Measurements from ENCODE around the gene CBLN1. TPM values are rescaled to one million over a fixed set of nuclear protein-coding genes. Genes with fewer than 3 reads are reported as not detected.

Gene CBLN1
- total and polyA plus RNA-seq, 2 experiments from 2014 or later = 1.2 to 6.4 TPM

DNA sequence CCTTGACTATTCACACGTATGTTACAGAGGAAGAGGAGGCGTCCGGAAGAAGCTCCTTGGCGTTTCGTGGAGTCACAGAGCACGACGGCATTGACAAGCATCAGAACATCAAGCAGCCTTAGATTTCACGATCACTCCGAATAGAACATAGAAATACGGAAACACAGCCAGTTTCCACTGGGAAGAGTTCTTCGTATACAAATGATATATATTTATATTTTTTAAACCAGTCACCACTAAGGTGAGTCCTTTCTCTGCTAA lies 3.1 kb downstream of the CBLN1 start:
- no peaks in the 10 kb centered on the region for H3K36me3 ChIP-seq (ENCODE audit: insufficient read depth)
- peaks cover 92% of the 10 kb centered on the region for H3K27me3 Mint-ChIP-seq (ENCODE audit: insufficient read depth, low read depth, poor library complexity)
- H4K20me1 ChIP-seq (replicated peaks; ENCODE audit: insufficient read depth) = peaks cover 12% of the 10 kb centered on the region

More for the DNA sequence above, 3.1 kb downstream of the CBLN1 start:
- Histone ChIP-seq H3K4me3 (peak overlapping the region; percentile 70), H3K79me2 (replicated peaks; ENCODE audit: insufficient read depth) (no peaks in the 10 kb centered on the region), H3K27ac (ENCODE audit: low read depth) (no peak overlapping the region), H3K27me3 (ENCODE audit: insufficient read depth) (peaks cover 88% of the 10 kb centered on the region), H3F3A (replicated peaks; ENCODE audit: low read depth) (0 out of 2 replicates have a peak, but pooled peaks cover 7% of the 10 kb centered on the region), H3K9me2 (ENCODE audit: insufficient read depth) (no peaks in the 10 kb centered on the region), H2AFZ (no peak overlapping the region), H3K4me1 (ENCODE audit: insufficient read depth) (peaks cover 70% of the 10 kb centered on the region), H3K4me2 (peak overlapping the region; percentile 94)
- Mint-ChIP-seq H3K4me3 (peak overlapping the region; percentile 78), H3K27ac (no peak overlapping the region), H3K36me3 (ENCODE audit: low read depth) (no peaks in the 10 kb centered on the region; the same call in 2 of the 3 replicates), H3K9me3 (no peaks in the 10 kb centered on the region; the same call in 2 of the 3 replicates), H3K4me1 (peaks cover 67% of the 10 kb centered on the region)
- TF ChIP-seq STAT1 (IDR thresholded peaks at IDR 0.05; ENCODE audit: unreplicated experiment) = no peak
- TF ChIP-seq NANOG (IDR thresholded peaks at IDR 0.05; ENCODE audit: borderline replicate concordance) = no peak
- TF ChIP-seq, protein P1, sequence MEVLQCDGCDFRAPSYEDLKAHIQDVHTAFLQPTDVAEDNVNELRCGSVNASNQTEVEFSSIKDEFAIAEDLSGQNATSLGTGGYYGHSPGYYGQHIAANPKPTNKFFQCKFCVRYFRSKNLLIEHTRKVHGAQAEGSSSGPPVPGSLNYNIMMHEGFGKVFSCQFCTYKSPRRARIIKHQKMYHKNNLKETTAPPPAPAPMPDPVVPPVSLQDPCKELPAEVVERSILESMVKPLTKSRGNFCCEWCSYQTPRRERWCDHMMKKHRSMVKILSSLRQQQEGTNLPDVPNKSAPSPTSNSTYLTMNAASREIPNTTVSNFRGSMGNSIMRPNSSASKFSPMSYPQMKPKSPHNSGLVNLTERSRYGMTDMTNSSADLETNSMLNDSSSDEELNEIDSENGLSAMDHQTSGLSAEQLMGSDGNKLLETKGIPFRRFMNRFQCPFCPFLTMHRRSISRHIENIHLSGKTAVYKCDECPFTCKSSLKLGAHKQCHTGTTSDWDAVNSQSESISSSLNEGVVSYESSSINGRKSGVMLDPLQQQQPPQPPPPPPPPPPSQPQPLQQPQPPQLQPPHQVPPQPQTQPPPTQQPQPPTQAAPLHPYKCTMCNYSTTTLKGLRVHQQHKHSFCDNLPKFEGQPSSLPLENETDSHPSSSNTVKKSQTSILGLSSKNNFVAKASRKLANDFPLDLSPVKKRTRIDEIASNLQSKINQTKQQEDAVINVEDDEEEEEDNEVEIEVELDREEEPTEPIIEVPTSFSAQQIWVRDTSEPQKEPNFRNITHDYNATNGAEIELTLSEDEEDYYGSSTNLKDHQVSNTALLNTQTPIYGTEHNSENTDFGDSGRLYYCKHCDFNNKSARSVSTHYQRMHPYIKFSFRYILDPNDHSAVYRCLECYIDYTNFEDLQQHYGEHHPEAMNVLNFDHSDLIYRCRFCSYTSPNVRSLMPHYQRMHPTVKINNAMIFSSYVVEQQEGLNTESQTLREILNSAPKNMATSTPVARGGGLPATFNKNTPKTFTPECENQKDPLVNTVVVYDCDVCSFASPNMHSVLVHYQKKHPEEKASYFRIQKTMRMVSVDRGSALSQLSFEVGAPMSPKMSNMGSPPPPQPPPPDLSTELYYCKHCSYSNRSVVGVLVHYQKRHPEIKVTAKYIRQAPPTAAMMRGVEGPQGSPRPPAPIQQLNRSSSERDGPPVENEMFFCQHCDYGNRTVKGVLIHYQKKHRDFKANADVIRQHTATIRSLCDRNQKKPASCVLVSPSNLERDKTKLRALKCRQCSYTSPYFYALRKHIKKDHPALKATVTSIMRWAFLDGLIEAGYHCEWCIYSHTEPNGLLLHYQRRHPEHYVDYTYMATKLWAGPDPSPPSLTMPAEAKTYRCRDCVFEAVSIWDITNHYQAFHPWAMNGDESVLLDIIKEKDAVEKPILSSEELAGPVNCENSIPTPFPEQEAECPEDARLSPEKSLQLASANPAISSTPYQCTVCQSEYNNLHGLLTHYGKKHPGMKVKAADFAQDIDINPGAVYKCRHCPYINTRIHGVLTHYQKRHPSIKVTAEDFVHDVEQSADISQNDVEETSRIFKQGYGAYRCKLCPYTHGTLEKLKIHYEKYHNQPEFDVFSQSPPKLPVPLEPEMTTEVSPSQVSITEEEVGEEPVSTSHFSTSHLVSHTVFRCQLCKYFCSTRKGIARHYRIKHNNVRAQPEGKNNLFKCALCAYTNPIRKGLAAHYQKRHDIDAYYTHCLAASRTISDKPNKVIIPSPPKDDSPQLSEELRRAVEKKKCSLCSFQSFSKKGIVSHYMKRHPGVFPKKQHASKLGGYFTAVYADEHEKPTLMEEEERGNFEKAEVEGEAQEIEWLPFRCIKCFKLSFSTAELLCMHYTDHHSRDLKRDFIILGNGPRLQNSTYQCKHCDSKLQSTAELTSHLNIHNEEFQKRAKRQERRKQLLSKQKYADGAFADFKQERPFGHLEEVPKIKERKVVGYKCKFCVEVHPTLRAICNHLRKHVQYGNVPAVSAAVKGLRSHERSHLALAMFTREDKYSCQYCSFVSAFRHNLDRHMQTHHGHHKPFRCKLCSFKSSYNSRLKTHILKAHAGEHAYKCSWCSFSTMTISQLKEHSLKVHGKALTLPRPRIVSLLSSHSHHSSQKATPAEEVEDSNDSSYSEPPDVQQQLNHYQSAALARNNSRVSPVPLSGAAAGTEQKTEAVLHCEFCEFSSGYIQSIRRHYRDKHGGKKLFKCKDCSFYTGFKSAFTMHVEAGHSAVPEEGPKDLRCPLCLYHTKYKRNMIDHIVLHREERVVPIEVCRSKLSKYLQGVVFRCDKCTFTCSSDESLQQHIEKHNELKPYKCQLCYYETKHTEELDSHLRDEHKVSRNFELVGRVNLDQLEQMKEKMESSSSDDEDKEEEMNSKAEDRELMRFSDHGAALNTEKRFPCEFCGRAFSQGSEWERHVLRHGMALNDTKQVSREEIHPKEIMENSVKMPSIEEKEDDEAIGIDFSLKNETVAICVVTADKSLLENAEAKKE (CRISPR knock-in tag; IDR thresholded peaks at IDR 0.05) = no peak
- TF ChIP-seq, protein P2, sequence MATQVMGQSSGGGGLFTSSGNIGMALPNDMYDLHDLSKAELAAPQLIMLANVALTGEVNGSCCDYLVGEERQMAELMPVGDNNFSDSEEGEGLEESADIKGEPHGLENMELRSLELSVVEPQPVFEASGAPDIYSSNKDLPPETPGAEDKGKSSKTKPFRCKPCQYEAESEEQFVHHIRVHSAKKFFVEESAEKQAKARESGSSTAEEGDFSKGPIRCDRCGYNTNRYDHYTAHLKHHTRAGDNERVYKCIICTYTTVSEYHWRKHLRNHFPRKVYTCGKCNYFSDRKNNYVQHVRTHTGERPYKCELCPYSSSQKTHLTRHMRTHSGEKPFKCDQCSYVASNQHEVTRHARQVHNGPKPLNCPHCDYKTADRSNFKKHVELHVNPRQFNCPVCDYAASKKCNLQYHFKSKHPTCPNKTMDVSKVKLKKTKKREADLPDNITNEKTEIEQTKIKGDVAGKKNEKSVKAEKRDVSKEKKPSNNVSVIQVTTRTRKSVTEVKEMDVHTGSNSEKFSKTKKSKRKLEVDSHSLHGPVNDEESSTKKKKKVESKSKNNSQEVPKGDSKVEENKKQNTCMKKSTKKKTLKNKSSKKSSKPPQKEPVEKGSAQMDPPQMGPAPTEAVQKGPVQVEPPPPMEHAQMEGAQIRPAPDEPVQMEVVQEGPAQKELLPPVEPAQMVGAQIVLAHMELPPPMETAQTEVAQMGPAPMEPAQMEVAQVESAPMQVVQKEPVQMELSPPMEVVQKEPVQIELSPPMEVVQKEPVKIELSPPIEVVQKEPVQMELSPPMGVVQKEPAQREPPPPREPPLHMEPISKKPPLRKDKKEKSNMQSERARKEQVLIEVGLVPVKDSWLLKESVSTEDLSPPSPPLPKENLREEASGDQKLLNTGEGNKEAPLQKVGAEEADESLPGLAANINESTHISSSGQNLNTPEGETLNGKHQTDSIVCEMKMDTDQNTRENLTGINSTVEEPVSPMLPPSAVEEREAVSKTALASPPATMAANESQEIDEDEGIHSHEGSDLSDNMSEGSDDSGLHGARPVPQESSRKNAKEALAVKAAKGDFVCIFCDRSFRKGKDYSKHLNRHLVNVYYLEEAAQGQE (IDR thresholded peaks at IDR 0.05; ENCODE audit: unreplicated experiment) = no peak
- no peak for TF ChIP-seq EZH2phosphoT487 (IDR thresholded peaks at IDR 0.05; ENCODE audit: unreplicated experiment)
- no peak for TF ChIP-seq JUNB (IDR thresholded peaks at IDR 0.05; ENCODE audit: unreplicated experiment)
- TF ChIP-seq, protein P3, sequence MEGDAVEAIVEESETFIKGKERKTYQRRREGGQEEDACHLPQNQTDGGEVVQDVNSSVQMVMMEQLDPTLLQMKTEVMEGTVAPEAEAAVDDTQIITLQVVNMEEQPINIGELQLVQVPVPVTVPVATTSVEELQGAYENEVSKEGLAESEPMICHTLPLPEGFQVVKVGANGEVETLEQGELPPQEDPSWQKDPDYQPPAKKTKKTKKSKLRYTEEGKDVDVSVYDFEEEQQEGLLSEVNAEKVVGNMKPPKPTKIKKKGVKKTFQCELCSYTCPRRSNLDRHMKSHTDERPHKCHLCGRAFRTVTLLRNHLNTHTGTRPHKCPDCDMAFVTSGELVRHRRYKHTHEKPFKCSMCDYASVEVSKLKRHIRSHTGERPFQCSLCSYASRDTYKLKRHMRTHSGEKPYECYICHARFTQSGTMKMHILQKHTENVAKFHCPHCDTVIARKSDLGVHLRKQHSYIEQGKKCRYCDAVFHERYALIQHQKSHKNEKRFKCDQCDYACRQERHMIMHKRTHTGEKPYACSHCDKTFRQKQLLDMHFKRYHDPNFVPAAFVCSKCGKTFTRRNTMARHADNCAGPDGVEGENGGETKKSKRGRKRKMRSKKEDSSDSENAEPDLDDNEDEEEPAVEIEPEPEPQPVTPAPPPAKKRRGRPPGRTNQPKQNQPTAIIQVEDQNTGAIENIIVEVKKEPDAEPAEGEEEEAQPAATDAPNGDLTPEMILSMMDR (conservative IDR thresholded peaks at IDR 0.05; ENCODE audit: low read depth in 2 of 2) = no peak
- TF ChIP-seq POLR2AphosphoS5 (IDR thresholded peaks at IDR 0.05; ENCODE audit: low read depth) = no peak
- ATAC-seq (no peak), DNase-seq (ENCODE audit: low spot score) (no peak)
